ENCODE results near the gene HDAC7. TPM values are rescaled to one million over a fixed set of nuclear protein-coding genes. Genes with fewer than 3 reads are reported as not detected.

HDAC7 gene
- total and polyA plus RNA-seq, 2 of the 13 experiments (the other 11 are each of a cell fraction or from before 2014, with no cell fraction given) = 4.6 to 10.8 TPM

- TF ChIP-seq, protein P1, sequence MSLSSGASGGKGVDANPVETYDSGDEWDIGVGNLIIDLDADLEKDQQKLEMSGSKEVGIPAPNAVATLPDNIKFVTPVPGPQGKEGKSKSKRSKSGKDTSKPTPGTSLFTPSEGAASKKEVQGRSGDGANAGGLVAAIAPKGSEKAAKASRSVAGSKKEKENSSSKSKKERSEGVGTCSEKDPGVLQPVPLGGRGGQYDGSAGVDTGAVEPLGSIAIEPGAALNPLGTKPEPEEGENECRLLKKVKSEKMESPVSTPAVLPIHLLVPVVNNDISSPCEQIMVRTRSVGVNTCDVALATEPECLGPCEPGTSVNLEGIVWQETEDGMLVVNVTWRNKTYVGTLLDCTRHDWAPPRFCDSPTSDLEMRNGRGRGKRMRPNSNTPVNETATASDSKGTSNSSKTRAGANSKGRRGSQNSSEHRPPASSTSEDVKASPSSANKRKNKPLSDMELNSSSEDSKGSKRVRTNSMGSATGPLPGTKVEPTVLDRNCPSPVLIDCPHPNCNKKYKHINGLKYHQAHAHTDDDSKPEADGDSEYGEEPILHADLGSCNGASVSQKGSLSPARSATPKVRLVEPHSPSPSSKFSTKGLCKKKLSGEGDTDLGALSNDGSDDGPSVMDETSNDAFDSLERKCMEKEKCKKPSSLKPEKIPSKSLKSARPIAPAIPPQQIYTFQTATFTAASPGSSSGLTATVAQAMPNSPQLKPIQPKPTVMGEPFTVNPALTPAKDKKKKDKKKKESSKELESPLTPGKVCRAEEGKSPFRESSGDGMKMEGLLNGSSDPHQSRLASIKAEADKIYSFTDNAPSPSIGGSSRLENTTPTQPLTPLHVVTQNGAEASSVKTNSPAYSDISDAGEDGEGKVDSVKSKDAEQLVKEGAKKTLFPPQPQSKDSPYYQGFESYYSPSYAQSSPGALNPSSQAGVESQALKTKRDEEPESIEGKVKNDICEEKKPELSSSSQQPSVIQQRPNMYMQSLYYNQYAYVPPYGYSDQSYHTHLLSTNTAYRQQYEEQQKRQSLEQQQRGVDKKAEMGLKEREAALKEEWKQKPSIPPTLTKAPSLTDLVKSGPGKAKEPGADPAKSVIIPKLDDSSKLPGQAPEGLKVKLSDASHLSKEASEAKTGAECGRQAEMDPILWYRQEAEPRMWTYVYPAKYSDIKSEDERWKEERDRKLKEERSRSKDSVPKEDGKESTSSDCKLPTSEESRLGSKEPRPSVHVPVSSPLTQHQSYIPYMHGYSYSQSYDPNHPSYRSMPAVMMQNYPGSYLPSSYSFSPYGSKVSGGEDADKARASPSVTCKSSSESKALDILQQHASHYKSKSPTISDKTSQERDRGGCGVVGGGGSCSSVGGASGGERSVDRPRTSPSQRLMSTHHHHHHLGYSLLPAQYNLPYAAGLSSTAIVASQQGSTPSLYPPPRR (CRISPR knock-in tag; IDR thresholded peaks at IDR 0.05; ENCODE audit: borderline replicate concordance) = no peak
- TF ChIP-seq HDAC1 (CRISPR knock-in tag; IDR thresholded peaks at IDR 0.05) = peak; percentile 63; the same call in 1 of the 2 replicates
- no peak for TF ChIP-seq ZSCAN12 (CRISPR knock-in tag; IDR thresholded peaks at IDR 0.05)
- no peak for TF ChIP-seq ZNF616 (CRISPR knock-in tag; IDR thresholded peaks at IDR 0.05; ENCODE audit: low read depth)
- TF ChIP-seq ZNF652 (CRISPR knock-in tag; IDR thresholded peaks at IDR 0.05; ENCODE audit: borderline replicate concordance, low read depth) = no peak
- 0 out of 2 replicates have a peak, but pooled peaks have one; percentile 36 for TF ChIP-seq MXD3 (CRISPR knock-in tag; IDR thresholded peaks at IDR 0.05)
- no peak for TF ChIP-seq ZNF496 (CRISPR knock-in tag; IDR thresholded peaks at IDR 0.05; ENCODE audit: insufficient replicate concordance)
- TF ChIP-seq, protein P2, sequence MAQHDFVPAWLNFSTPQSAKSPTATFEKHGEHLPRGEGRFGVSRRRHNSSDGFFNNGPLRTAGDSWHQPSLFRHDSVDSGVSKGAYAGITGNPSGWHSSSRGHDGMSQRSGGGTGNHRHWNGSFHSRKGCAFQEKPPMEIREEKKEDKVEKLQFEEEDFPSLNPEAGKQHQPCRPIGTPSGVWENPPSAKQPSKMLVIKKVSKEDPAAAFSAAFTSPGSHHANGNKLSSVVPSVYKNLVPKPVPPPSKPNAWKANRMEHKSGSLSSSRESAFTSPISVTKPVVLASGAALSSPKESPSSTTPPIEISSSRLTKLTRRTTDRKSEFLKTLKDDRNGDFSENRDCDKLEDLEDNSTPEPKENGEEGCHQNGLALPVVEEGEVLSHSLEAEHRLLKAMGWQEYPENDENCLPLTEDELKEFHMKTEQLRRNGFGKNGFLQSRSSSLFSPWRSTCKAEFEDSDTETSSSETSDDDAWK (CRISPR knock-in tag; IDR thresholded peaks at IDR 0.05) = no peak
- TF ChIP-seq ZNF225 (CRISPR knock-in tag; IDR thresholded peaks at IDR 0.05) = no peak
- no peak; the same call in 1 of the 2 replicates for TF ChIP-seq ZNF280B (CRISPR knock-in tag; IDR thresholded peaks at IDR 0.05; ENCODE audit: borderline replicate concordance)
- no peak for TF ChIP-seq EZH2 (conservative IDR thresholded peaks at IDR 0.05; ENCODE audit: low read depth, low read length)
- TF ChIP-seq, protein P3, sequence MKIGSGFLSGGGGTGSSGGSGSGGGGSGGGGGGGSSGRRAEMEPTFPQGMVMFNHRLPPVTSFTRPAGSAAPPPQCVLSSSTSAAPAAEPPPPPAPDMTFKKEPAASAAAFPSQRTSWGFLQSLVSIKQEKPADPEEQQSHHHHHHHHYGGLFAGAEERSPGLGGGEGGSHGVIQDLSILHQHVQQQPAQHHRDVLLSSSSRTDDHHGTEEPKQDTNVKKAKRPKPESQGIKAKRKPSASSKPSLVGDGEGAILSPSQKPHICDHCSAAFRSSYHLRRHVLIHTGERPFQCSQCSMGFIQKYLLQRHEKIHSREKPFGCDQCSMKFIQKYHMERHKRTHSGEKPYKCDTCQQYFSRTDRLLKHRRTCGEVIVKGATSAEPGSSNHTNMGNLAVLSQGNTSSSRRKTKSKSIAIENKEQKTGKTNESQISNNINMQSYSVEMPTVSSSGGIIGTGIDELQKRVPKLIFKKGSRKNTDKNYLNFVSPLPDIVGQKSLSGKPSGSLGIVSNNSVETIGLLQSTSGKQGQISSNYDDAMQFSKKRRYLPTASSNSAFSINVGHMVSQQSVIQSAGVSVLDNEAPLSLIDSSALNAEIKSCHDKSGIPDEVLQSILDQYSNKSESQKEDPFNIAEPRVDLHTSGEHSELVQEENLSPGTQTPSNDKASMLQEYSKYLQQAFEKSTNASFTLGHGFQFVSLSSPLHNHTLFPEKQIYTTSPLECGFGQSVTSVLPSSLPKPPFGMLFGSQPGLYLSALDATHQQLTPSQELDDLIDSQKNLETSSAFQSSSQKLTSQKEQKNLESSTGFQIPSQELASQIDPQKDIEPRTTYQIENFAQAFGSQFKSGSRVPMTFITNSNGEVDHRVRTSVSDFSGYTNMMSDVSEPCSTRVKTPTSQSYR (CRISPR knock-in tag; IDR thresholded peaks at IDR 0.05; ENCODE audit: borderline replicate concordance) = peak; percentile 51; the same call in 1 of the 2 replicates
- 0 out of 2 replicates have a peak, but pooled peaks have one; percentile 47 for TF ChIP-seq ZBTB7B (CRISPR knock-in tag; IDR thresholded peaks at IDR 0.05)
Measured at GRCh38 chr12:47819896-47820630, at the start of gene HDAC7 (continued).

Measured in HepG2 (cell line).